ENCODE results near the gene SH3PXD2A.

DNA sequence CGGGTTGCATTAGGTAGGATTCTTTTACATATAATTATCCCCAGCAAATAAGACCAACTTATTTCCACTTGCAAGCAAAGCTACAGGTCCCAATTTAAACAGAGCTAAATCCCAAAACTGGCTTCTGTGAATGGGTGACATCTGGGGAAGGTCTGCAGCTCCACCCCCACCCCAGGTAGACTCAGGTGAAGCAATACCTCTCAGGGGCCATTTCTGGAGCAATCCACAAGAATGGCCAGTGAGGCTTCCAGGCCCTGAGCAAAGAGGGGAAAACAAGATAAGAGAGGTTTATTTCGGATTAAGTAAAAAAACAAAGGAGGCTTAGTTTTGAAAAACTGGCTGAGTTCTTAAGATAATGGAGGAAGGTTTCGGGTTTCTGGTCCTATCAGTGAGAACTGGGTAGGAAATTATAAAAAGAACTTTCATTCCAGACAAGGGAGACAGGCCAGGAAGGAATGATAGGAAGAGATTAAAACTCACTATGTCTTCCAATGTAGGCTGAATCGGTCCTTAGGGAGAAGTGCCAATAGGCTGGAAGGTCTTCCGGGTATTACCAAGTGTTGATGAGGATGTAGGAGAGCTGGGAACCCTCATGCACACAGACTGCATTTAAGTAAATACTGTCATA, 25.4 kb downstream of the SH3PXD2A start:
- TF ChIP-seq, protein P1, sequence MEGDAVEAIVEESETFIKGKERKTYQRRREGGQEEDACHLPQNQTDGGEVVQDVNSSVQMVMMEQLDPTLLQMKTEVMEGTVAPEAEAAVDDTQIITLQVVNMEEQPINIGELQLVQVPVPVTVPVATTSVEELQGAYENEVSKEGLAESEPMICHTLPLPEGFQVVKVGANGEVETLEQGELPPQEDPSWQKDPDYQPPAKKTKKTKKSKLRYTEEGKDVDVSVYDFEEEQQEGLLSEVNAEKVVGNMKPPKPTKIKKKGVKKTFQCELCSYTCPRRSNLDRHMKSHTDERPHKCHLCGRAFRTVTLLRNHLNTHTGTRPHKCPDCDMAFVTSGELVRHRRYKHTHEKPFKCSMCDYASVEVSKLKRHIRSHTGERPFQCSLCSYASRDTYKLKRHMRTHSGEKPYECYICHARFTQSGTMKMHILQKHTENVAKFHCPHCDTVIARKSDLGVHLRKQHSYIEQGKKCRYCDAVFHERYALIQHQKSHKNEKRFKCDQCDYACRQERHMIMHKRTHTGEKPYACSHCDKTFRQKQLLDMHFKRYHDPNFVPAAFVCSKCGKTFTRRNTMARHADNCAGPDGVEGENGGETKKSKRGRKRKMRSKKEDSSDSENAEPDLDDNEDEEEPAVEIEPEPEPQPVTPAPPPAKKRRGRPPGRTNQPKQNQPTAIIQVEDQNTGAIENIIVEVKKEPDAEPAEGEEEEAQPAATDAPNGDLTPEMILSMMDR (IDR thresholded peaks at IDR 0.05): no peak
- TF ChIP-seq POLR2A (IDR thresholded peaks at IDR 0.05): no peak
